HG02588 (cell line): ENCODE data around the gene SLCO4A1.

Experiments
- ATAC-seq: cut with Tn5 transposase; IDR thresholded peaks from one replicate; pipeline ENCODE4 v1.9.1; 2021; ENCODE audit warnings: mild to moderate bottlenecking, moderate library complexity; ENCODE audit not compliant: unreplicated experiment

The SLCO4A1 gene

GRCh38 chr20:62606016-62606415, 36.3 kb upstream of the SLCO4A1 start:
- ATAC-seq, result no peak

DNA sequence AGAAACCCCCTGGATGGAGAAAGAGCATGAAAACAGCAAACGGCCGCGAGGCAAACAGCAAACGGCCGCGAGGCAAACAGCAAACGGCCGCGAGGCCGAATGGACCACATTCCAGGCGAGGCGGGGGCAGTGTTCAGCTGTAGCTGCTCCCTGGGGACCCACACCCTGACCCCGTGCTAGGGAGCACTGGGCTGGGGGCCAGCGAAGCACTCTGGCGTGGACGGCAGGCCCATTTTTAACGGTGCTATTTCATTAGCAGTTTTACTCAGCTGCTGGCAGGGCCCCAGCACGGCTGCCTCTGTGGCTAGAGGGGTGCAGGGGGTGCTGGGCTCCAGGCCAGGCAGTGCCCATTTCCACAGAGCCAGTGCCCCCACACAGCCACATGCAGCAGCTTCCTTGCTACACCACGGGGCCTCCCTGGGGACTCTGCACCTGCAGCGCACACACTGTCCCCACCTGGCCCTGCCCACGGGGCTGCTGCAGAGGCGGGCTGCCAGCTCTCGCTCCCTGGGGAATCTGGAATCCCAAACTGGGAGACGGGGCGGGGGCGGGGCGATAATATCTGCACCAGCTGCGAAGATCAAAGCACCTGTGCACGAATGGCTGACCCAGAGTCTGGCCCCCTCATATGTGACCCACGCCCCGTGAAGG, 35.6 kb upstream of the SLCO4A1 start:
- no peak for ATAC-seq

- ATAC-seq, result no peak
These were observed 34.7 kb upstream of the SLCO4A1 start for GRCh38 chr20:62607366-62608217.

GRCh38 chr20:62608218-62608565, 34.1 kb upstream of the SLCO4A1 start:
- ATAC-seq, result no peak

DNA sequence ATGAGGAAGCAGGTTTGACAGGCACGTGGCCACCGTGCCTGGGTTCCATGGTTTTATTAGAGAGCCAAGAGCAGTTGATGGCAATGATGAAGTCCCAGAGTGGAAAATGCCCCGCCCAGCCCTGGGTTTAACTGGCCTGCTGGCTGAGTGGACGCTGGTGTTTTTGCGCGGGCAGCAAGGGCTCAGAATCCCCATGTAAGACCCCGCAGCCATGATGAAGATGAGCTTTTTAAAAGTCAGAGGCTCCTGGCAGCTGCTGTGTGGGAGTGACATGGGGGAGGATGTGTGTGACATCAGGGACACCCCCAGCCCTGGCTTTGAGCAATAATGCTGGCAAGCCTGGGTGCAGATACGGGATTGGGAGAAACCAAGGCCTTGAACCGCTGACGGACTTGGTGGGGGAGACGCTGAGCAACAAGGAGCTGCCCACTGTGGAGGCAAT, 33.0 kb upstream of the SLCO4A1 start:
- no peak for ATAC-seq

- ATAC-seq, result no peak
These were observed 32.2 kb upstream of the SLCO4A1 start for GRCh38 chr20:62609811-62610757.

GRCh38 chr20:62611012-62611411, 31.3 kb upstream of the SLCO4A1 start:
- ATAC-seq, result no peak

- no peak for ATAC-seq
These were observed 30.5 kb upstream of the SLCO4A1 start for GRCh38 chr20:62611819-62612218.

GRCh38 chr20:62614085-62614960, 28.0 kb upstream of the SLCO4A1 start:
- ATAC-seq, result no peak

GRCh38 chr20:62614961-62615680, 27.2 kb upstream of the SLCO4A1 start:
- ATAC-seq, result no peak

DNA sequence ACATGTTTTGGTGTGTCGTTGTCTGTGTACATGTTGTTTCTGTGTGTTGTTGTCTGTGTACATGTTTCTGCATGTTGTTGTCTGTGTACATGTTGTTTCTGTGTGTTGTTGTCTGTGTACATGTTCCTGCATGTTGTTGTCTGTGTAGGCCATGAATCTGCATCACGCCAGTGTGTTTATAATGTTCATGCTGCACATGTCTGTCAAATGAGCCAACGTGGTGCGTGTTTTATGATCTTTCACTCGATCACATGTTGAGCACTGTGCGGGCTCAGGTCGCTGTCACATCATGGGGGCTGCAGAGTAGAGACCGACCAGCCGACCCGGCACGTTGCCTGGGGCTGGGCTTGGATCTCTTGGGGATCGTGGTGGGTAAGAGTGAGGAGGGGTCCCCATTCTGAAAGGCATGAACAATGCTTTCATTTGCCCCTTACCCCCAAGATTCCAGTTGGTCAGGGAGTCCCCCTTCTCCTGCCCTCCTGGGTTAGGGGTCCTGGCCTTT, 26.5 kb upstream of the SLCO4A1 start:
- ATAC-seq, result no peak

- ATAC-seq, result no peak
These were observed 25.3 kb upstream of the SLCO4A1 start for GRCh38 chr20:62616728-62617621.

- no peak for ATAC-seq
These were observed 24.4 kb upstream of the SLCO4A1 start for GRCh38 chr20:62617711-62618483.

GRCh38 chr20:62618611-62619529, 23.4 kb upstream of the SLCO4A1 start:
- ATAC-seq, result no peak

- no peak for ATAC-seq
These were observed 21.7 kb upstream of the SLCO4A1 start for GRCh38 chr20:62620625-62621024.

DNA sequence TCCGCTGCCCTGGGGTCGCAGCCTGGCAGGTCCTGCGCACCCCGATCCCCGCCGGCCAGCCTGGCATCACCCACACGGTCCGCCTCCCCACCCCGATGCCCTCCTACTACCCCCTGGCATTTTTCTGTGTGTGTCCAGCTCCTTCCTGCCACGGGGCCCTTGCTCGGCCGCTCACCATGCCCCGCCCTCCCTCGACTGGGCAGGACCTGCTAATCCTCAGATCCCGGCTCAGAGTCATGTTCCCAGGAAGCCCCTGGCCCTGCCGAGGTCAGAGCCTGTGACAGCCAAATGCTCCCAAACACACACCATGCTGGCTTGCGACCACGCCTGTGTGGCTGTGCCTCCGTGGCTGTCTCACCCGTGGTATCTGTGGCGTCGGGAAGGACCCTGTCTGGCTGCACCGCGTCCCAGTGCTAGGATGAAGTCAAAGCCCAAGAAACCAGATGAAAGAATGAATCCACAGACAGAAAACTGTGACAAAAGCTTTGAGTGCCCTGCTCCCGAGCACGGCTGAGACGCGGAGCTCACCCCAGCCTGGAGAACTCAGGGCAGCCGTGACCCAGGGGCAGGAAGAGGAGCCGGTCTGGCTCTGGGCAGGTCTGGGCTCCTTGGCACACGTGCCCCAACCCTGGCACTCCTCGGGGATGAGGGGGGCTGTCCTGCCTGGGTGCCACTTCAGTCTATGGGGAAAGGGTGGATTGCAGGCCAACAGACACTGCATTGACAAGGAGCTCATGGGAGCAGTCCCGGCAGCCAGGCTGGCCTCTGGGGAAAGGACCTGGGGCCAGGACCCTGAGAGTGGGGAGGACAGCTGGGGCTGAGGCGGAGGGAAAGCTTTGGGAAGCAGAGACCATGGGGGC, 20.8 kb upstream of the SLCO4A1 start:
- no peak for ATAC-seq
